ENCODE results near the gene ANO5. TPM values are rescaled to one million over a fixed set of nuclear protein-coding genes. Genes with fewer than 3 reads are reported as not detected.

The ANO5 gene
- total and polyA plus RNA-seq, 9 donors, result 0.48 to 3.7 (median 1.6) TPM

GRCh38 chr11:22179626-22180025 is 13.3 kb upstream of the ANO5 start:
- no peak overlapping the region for H3K27ac ChIP-seq
- intact Hi-C loops (cut with DNase I), result no loop called here
- no peak overlapping the region for H3K4me3 ChIP-seq
- DNase-seq, result no peak
- H3K36me3 ChIP-seq, result no peaks in the 10 kb centered on the region
- TF ChIP-seq, protein P1, sequence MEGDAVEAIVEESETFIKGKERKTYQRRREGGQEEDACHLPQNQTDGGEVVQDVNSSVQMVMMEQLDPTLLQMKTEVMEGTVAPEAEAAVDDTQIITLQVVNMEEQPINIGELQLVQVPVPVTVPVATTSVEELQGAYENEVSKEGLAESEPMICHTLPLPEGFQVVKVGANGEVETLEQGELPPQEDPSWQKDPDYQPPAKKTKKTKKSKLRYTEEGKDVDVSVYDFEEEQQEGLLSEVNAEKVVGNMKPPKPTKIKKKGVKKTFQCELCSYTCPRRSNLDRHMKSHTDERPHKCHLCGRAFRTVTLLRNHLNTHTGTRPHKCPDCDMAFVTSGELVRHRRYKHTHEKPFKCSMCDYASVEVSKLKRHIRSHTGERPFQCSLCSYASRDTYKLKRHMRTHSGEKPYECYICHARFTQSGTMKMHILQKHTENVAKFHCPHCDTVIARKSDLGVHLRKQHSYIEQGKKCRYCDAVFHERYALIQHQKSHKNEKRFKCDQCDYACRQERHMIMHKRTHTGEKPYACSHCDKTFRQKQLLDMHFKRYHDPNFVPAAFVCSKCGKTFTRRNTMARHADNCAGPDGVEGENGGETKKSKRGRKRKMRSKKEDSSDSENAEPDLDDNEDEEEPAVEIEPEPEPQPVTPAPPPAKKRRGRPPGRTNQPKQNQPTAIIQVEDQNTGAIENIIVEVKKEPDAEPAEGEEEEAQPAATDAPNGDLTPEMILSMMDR (IDR thresholded peaks at IDR 0.05), result no peak
- TF ChIP-seq EP300 (IDR thresholded peaks at IDR 0.05) (no peak), POLR2A (IDR thresholded peaks at IDR 0.05) (no peak)
- no peaks in the 10 kb centered on the region for H3K27me3 ChIP-seq
- no peaks in the 10 kb centered on the region for H3K9me3 ChIP-seq
- H3K4me1 ChIP-seq (ENCODE audit: insufficient read depth), result no peaks in the 10 kb centered on the region

- H3K27ac ChIP-seq, result no peak overlapping the region
- H3K4me3 ChIP-seq, result no peak overlapping the region
- intact Hi-C loops (cut with DNase I), result no loop called here
- TF ChIP-seq, protein P1 (IDR thresholded peaks at IDR 0.05), result no peak
- TF ChIP-seq EP300 (IDR thresholded peaks at IDR 0.05) (no peak), POLR2A (IDR thresholded peaks at IDR 0.05) (no peak)
- no peak for DNase-seq
- H3K9me3 ChIP-seq, result no peaks in the 10 kb centered on the region
- 68 to 70% (median 69%) methylated on average over 3 of the region's 3 CpGs for WGBS, 3 donors
- H3K27me3 ChIP-seq, result no peaks in the 10 kb centered on the region
- H3K36me3 ChIP-seq, result no peaks in the 10 kb centered on the region
- H3K4me1 ChIP-seq (ENCODE audit: insufficient read depth), result no peaks in the 10 kb centered on the region
Measured at GRCh38 chr11:22180131-22180530, 12.8 kb upstream of the ANO5 start.

DNA sequence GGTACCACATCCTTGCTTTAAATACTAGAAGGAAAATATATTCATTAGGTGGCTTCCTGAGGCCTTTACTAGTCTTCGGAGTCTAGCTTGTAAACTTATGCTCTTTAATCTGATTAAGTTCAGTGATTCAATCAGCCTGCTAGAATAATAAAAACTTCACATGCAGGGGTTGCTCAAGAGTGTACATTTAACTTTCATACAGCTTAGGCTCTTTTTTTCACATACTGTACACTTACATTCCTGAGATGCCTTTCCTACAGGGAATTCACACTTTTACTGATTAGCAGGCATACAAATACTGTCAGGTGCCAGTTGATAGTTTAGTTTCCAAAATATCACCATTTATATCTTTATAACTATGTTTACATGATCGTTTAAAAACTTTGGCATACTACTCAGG is 3.2 kb upstream of the ANO5 start:
- Histone ChIP-seq H3K36me3 (no peaks in the 10 kb centered on the region), H3K4me1 (ENCODE audit: insufficient read depth) (peaks cover 5% of the 10 kb centered on the region), H3K27me3 (no peaks in the 10 kb centered on the region), H3K27ac (no peak overlapping the region), H3K4me3 (no peak overlapping the region), H3K9me3 (no peaks in the 10 kb centered on the region)
- WGBS, 3 donors, result 21 to 34% (median 23%) methylated on average over 2 of the region's 2 CpGs
- no peak for DNase-seq
- TF ChIP-seq EP300 (IDR thresholded peaks at IDR 0.05) (no peak), POLR2A (IDR thresholded peaks at IDR 0.05) (no peak)
- TF ChIP-seq, protein P1 (IDR thresholded peaks at IDR 0.05), result no peak
- intact Hi-C loops (cut with DNase I), result no loop called here

- no peak for DNase-seq
- WGBS, 3 donors, result 85 to 87% (median 86%) methylated on average over 7 of the region's 7 CpGs
- no peak overlapping the region for H3K27ac ChIP-seq
- no peaks in the 10 kb centered on the region for H3K36me3 ChIP-seq
- TF ChIP-seq, protein P1 (IDR thresholded peaks at IDR 0.05), result no peak
- TF ChIP-seq POLR2A (IDR thresholded peaks at IDR 0.05) (no peak), EP300 (IDR thresholded peaks at IDR 0.05) (no peak)
- H3K27me3 ChIP-seq, result no peaks in the 10 kb centered on the region
- no peaks in the 10 kb centered on the region for H3K9me3 ChIP-seq
- H3K4me1 ChIP-seq (ENCODE audit: insufficient read depth), result peaks cover 5% of the 10 kb centered on the region
- intact Hi-C loops (cut with DNase I), result no loop called here
- H3K4me3 ChIP-seq, result no peak overlapping the region
Measured at GRCh38 chr11:22190827-22191463, 1.9 kb upstream of the ANO5 start.
